ENCODE measurements around the gene MCC. TPM values are rescaled to one million over a fixed set of nuclear protein-coding genes. Genes with fewer than 3 reads are reported as not detected.
A peak's percentile ranks its signal among the peaks of the same experiment; 100 is the strongest.

The MCC gene
- total RNA-seq, 4 donors from 2014 or later: 17.1 to 90.7 (median 40.1) TPM

GRCh38 chr5:113042491-113043243, 445.6 kb downstream of the MCC start:
- intact Hi-C loops (cut with DNase I; ENCODE audit: low total_unique reads): no loop called here
- no peaks in the 10 kb centered on the region for H3K36me3 ChIP-seq
- peak overlapping the region in 1 of 2 donors; percentile 39 for H3K27ac ChIP-seq
- no peaks in the 10 kb centered on the region for H3K27me3 ChIP-seq
- no peaks in the 10 kb centered on the region for H3K4me1 ChIP-seq
- no peak overlapping the region for H3K4me3 ChIP-seq
- H3K9me3 ChIP-seq: no peaks in the 10 kb centered on the region
- DNase-seq: no peak
- no peak for TF ChIP-seq POLR2A (IDR thresholded peaks at IDR 0.05)
- TF ChIP-seq, protein P1, sequence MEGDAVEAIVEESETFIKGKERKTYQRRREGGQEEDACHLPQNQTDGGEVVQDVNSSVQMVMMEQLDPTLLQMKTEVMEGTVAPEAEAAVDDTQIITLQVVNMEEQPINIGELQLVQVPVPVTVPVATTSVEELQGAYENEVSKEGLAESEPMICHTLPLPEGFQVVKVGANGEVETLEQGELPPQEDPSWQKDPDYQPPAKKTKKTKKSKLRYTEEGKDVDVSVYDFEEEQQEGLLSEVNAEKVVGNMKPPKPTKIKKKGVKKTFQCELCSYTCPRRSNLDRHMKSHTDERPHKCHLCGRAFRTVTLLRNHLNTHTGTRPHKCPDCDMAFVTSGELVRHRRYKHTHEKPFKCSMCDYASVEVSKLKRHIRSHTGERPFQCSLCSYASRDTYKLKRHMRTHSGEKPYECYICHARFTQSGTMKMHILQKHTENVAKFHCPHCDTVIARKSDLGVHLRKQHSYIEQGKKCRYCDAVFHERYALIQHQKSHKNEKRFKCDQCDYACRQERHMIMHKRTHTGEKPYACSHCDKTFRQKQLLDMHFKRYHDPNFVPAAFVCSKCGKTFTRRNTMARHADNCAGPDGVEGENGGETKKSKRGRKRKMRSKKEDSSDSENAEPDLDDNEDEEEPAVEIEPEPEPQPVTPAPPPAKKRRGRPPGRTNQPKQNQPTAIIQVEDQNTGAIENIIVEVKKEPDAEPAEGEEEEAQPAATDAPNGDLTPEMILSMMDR (IDR thresholded peaks at IDR 0.05): no peak

GRCh38 chr5:113040672-113041260, 447.5 kb downstream of the MCC start:
- peak overlapping the region in 1 of 2 donors; percentile 27 for H3K27ac ChIP-seq
- H3K36me3 ChIP-seq: no peaks in the 10 kb centered on the region
- TF ChIP-seq, protein P1 (IDR thresholded peaks at IDR 0.05): no peak
- no peak for TF ChIP-seq POLR2A (IDR thresholded peaks at IDR 0.05)
- DNase-seq: no peak
- H3K4me1 ChIP-seq: no peaks in the 10 kb centered on the region
- no peak overlapping the region for H3K4me3 ChIP-seq
- no peaks in the 10 kb centered on the region for H3K27me3 ChIP-seq
- intact Hi-C loops (cut with DNase I; ENCODE audit: low total_unique reads): no loop called here
- H3K9me3 ChIP-seq: no peaks in the 10 kb centered on the region

GRCh38 chr5:113039934-113040285, 448.3 kb downstream of the MCC start:
- H3K9me3 ChIP-seq: no peaks in the 10 kb centered on the region
- H3K36me3 ChIP-seq: no peaks in the 10 kb centered on the region
- no peak overlapping the region for H3K27ac ChIP-seq
- TF ChIP-seq, protein P1 (IDR thresholded peaks at IDR 0.05): no peak
- TF ChIP-seq POLR2A (IDR thresholded peaks at IDR 0.05): no peak
- DNase-seq: no peak
- no peaks in the 10 kb centered on the region for H3K4me1 ChIP-seq
- H3K4me3 ChIP-seq: no peak overlapping the region
- intact Hi-C loops (cut with DNase I; ENCODE audit: low total_unique reads): no loop called here
- no peaks in the 10 kb centered on the region for H3K27me3 ChIP-seq

- H3K9me3 ChIP-seq: no peaks in the 10 kb centered on the region
- intact Hi-C loops (cut with DNase I; ENCODE audit: low total_unique reads): no loop called here
- TF ChIP-seq POLR2A (IDR thresholded peaks at IDR 0.05): no peak
- TF ChIP-seq, protein P1 (IDR thresholded peaks at IDR 0.05): no peak
- DNase-seq: no peak
- no peaks in the 10 kb centered on the region for H3K27me3 ChIP-seq
- no peaks in the 10 kb centered on the region for H3K4me1 ChIP-seq
- no peak overlapping the region for H3K27ac ChIP-seq
- H3K4me3 ChIP-seq: no peak overlapping the region
- H3K36me3 ChIP-seq: no peaks in the 10 kb centered on the region
Measured at GRCh38 chr5:113039229-113039933, 448.9 kb downstream of the MCC start.

GRCh38 chr5:113038714-113039113, 449.5 kb downstream of the MCC start:
- Histone ChIP-seq H3K4me1 (no peaks in the 10 kb centered on the region), H3K4me3 (no peak overlapping the region), H3K27me3 (no peaks in the 10 kb centered on the region), H3K36me3 (no peaks in the 10 kb centered on the region), H3K9me3 (no peaks in the 10 kb centered on the region), H3K27ac (no peak overlapping the region)
- intact Hi-C loops (cut with DNase I; ENCODE audit: low total_unique reads): no loop called here
- TF ChIP-seq, protein P1 (IDR thresholded peaks at IDR 0.05): no peak
- TF ChIP-seq POLR2A (IDR thresholded peaks at IDR 0.05): no peak
- no peak for DNase-seq

All from uterus (tissue), 4 donors.